Stimulated activated CD4-positive, alpha-beta T cell treated with anti-CD3 and anti-CD28 coated beads, TNF-alpha, amount 100 ng/mL, for 4 hours (primary cell): ENCODE results near the gene BACE2.
"Not testable (repeated sequence)": the region's sequence is repeated elsewhere in the genome, so short reads cannot be mapped to it uniquely, and the experiment has no call there.

ENCODE experiments used
- DNase-seq, 3 experiments: peaks; one replicate each; pipeline ENCODE4 v3.0.0-alpha.2; 2020; ENCODE audit warnings: low read depth in 3 of 3

The BACE2 gene

GRCh38 chr21:41277846-41278245, 109.9 kb downstream of the BACE2 start:
- no peak for DNase-seq

GRCh38 chr21:41280115-41280919, 112.4 kb downstream of the BACE2 start:
- no peak for DNase-seq

GRCh38 chr21:41282412-41282811, 114.5 kb downstream of the BACE2 start:
- DNase-seq, result no peak

DNA sequence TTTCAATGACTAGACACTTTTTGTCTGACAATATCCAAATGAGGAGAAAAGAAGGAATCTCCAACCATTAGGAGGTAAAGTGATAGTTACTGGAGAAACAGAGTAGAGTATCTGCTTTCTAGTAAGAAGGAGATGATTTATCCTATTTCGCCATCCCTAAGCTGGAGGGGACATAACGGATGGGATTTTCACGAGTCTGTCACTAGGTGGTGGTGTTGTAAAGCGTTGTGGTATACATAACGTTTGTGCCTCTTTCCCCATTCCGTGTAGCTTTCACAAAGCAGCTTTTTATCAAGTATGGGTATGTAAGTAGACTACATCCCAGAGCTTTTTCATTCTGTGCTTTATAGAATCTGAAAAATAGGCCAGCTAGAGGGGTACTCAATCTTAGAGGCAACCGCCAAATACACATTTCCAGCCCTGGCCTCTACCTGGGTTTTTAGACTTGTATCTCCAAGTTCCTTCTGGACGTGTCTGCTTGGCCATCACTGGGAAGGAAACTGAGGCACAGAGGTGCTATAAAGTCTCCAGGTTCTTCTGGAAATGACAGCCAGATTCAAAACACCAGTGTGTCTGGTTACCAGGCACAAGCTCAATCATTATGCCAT, 115.4 kb downstream of the BACE2 start:
- DNase-seq, result peak in 1 of 3 experiments; percentile 34

DNA sequence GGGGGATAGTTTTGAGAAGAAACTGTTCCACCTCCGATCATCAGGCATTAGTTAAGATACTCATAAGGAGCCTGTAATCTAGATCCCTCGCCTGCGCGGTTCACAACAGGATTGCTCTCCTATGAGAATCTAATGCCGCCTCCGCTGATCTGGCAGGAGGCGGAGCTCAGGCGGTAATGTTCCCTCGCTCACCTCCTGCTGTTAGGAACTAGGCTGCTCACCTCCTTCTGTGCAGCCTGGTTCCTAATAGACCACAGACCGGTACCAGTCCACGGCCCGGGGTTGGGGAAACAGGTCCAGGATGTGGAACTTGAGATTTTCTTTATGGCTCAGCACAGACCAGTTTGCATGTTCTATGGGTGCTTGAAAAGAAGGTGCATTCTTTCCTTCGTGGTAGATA, 121.5 kb downstream of the BACE2 start:
- DNase-seq, result no peak

GRCh38 chr21:41290106-41290799, 122.3 kb downstream of the BACE2 start:
- no peak for DNase-seq

DNA sequence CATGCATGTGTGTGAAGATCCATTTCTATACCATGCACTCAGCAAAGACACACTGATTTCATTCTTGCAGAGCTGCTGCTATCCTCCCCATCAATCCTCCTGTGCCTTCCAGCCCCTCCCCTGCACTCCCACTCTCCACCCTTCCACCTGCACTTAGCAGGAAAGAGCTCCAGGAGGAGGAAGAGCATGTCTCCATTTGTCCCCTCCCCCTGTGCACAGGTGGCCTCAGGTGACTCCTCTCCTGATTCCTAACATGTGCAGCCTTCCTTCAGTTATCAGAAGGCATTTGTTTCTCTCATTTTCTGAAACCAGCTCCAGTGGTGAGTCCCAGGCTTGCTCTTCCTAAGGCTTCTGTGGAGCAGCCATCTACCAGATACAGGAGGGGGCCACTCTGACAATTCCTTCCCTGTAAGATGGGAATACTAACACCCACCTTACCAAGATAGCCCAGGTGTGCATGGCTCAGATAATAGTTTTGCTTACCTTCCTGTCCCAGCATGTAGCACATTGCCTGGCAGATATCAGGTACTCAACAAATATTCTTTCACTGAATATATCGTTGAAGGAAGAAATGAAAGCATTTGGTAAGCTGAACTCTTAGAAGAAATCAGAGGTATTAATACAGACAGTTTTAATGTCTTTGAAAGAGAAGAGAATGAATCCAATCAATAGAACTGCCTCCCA, 126.7 kb downstream of the BACE2 start:
- DNase-seq, result no peak

DNA sequence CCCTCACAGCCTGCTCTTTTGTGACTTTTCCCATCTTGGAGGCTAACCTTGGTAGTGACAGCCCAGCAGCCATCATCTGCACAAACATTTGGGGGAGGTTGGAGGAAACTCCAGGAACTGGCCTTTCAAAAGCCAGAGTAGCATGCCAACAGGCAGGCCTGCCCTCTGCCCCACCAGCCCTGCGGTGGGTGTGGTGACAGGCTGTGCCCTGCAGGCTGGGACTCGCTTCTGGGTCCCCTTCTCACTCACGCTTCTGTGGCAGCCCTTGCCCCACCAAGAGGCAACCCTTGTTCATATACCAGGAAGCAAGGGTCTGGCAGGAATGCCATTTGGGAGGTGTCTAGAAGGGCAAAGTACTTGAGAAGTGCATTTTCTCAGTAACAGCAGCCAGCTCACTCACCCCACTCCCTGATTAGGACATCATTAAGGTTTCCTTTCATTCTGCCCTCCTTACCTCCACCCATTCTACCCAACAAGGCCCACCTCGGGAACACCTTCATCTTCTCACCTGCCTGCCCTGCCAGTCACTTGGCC, 127.8 kb downstream of the BACE2 start:
- DNase-seq, result no peak

GRCh38 chr21:41302976-41303375, 135.0 kb downstream of the BACE2 start:
- no peak for DNase-seq

GRCh38 chr21:41304068-41304720, 136.2 kb downstream of the BACE2 start:
- no peak for DNase-seq

DNA sequence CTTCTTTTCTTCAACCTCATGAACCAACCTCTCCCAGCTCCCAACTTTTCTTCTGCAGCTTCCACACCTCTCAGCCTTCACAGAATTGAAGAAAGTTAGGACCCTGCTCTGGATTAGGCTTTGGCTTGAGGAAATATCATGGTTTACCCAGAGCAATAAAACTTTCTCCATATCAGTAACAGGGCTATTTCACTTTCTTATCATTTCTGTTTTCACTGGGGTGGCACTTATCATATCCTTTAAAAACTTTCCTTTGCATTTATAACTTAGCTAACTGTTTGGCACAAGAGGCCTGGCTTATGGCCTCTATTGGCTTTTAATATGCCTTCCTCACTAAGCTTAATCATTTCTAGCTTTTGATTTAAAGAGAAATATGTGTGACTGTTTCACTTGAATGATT, 139.3 kb downstream of the BACE2 start:
- DNase-seq, result no peak

DNA sequence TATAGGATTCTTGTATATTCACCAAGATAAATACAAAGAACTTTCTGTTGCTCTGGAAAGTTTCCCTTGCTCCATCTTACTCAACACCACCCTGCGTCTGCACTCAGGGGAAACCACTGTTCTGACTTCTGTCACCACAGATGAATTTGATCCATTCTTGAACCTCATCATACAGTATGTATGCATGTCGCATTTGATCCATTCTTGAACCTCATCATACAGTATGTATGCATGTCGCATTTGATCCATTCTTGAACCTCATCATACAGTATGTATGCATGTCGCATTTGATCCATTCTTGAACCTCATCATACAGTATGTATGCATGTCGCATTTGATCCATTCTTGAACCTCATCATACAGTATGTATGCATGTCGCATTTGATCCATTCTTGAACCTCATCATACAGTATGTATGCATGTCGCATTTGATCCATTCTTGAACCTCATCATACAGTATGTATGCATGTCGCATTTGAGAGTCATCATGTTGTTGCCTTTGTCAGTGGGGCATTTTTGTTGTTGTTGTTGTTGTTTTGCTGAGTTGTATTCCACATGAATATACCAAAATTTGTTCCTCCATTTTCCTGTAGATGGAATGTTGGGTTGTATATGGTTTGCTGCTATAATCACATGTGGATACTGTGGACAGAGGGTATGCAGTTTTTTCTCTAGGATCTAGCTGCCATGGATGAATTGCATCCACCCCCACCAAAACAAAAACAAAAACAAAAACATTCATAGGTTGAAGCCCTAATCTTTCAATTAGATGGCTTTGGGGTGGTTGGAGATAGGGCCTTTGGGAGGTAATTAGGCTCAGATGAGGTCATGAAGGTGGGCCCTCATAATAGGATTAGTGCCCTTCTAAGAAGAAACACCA, 145.6 kb downstream of the BACE2 start:
- DNase-seq, result not testable (repeated sequence)

DNA sequence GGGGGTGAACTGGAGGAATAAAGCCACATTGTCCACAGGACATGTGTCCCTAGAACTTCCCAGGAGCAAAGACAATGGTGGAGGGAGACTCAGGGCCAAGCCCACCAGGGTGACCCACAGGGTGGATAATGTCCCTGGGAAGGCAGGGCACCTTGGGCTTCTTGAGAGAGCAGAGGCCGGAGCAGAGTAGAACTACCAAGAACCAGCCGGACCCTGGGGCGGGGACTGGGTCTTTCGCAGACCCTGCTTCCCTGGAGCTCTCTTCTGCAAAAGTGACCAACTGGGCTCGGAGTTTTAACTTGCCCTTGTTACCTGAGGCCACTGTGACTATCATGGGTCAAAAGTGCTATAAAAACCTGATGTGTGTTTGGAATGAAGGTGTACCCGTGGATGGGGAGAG, 147.8 kb downstream of the BACE2 start:
- DNase-seq, result no peak

GRCh38 chr21:41316200-41317062, 148.5 kb downstream of the BACE2 start, which contains the start of gene FAM3B:
FAM3B (plus strand) TSS chr21:41316801; CDS start chr21:41316880, 79 bp downstream.
- DNase-seq, result no peak

DNA sequence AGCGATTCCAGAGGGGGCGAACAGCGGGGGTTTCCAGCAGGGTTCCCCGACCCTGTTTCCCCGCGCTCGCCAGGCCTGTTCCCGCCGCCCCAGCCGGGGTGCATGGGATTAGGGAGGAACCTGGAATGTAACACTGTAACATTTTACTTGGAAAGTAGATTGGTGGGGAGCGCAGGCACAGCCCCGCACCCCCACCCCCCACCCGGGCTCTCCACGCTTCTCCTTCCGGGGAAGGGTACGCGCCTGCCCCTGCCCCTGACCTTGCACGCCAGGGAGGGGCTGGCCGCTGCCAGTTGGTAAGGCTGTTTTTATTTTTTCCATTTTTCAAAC, 149.1 kb downstream of the BACE2 start:
- DNase-seq, result no peak

- no peak for DNase-seq
Measured at GRCh38 chr21:41317458-41317857, 149.5 kb downstream of the BACE2 start.

GRCh38 chr21:41318218-41318617, 150.3 kb downstream of the BACE2 start:
- DNase-seq, result no peak

DNA sequence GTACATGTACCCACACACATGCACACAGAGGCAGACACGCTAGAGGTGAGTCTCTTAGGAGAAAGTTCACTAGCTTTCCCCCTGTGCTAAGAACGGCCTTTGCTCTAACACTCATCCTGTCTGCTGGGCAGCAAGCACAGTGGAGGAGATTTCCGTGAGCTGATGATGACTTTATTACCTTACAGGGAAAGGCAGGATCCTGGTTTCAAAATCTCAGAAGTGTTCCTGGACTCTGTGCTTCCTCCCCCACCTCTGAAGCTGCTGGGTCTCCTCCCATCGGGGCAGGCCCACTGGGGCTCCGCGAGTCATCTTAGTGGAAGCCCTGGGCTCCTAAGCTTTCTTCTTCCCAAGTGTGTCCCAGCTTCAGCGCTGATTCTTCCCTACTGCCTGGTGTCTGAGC, 151.3 kb downstream of the BACE2 start:
- no peak for DNase-seq

- no peak for DNase-seq
Measured at GRCh38 chr21:41321211-41321907, 153.4 kb downstream of the BACE2 start.
